Nephron (organoid): Measurements from ENCODE around the gene FGFR3.

Experiments used
- H3K27ac Mint-ChIP-seq, 3 experiments: 2 replicates each; pipeline ENCODE4 v1.8.0; 2020; ENCODE audit warnings: mixed read lengths in 3 of 3, mild to moderate bottlenecking in 2 of 3, moderate library complexity in 1 of 3
- H3K27me3 Mint-ChIP-seq: 2 replicates; pipeline ENCODE4 v1.8.0; 2021; ENCODE audit warnings: low read depth, mild to moderate bottlenecking, moderate library complexity, mixed read lengths
- H3K36me3 Mint-ChIP-seq: 2 replicates; pipeline ENCODE4 v1.8.0; 2020; ENCODE audit warnings: low read depth, mixed read lengths
- H3K4me1 Mint-ChIP-seq: 2 replicates; pipeline ENCODE4 v1.8.0; 2020; ENCODE audit warnings: mixed read lengths
- H3K4me3 Mint-ChIP-seq, 3 experiments: 2 replicates each; pipeline ENCODE4 v1.8.0; 2020; ENCODE audit warnings: mild to moderate bottlenecking in 3 of 3, mixed read lengths in 3 of 3, moderate library complexity in 2 of 3
- H3K9me3 Mint-ChIP-seq: 2 replicates; pipeline ENCODE4 v1.8.0; 2020; ENCODE audit warnings: mixed read lengths
- TF ChIP-seq, protein P1 (sequence below), 3 experiments: fragments of 200-600 bp; sonication (generic); IDR thresholded peaks; one replicate each; pipeline ENCODE4 v1.5.0; 2021; ENCODE audit warnings: antibody characterized with exemption in 3 of 3; ENCODE audit not compliant: unreplicated experiment in 3 of 3

Gene FGFR3

GRCh38 chr4:1765409-1766072 is 27.6 kb upstream of the FGFR3 start:
- Mint-ChIP-seq H3K27ac (peak overlapping the region in 1 of 3 experiments; percentile 24), H3K4me1 (peaks cover 5% of the 10 kb centered on the region), H3K9me3 (no peaks in the 10 kb centered on the region), H3K36me3 (no peaks in the 10 kb centered on the region), H3K4me3 (peak overlapping the region in 1 of 3 experiments; percentile 26), H3K27me3 (peaks cover 8% of the 10 kb centered on the region)
- TF ChIP-seq, protein P1, sequence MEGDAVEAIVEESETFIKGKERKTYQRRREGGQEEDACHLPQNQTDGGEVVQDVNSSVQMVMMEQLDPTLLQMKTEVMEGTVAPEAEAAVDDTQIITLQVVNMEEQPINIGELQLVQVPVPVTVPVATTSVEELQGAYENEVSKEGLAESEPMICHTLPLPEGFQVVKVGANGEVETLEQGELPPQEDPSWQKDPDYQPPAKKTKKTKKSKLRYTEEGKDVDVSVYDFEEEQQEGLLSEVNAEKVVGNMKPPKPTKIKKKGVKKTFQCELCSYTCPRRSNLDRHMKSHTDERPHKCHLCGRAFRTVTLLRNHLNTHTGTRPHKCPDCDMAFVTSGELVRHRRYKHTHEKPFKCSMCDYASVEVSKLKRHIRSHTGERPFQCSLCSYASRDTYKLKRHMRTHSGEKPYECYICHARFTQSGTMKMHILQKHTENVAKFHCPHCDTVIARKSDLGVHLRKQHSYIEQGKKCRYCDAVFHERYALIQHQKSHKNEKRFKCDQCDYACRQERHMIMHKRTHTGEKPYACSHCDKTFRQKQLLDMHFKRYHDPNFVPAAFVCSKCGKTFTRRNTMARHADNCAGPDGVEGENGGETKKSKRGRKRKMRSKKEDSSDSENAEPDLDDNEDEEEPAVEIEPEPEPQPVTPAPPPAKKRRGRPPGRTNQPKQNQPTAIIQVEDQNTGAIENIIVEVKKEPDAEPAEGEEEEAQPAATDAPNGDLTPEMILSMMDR (IDR thresholded peaks at IDR 0.05; ENCODE audit: unreplicated experiment in 3 of 3), result no peak

GRCh38 chr4:1766106-1767060 is 26.7 kb upstream of the FGFR3 start:
- no peaks in the 10 kb centered on the region for H3K9me3 Mint-ChIP-seq
- H3K4me1 Mint-ChIP-seq, result peaks cover 5% of the 10 kb centered on the region
- peaks cover 8% of the 10 kb centered on the region for H3K27me3 Mint-ChIP-seq
- H3K27ac Mint-ChIP-seq, result no peak overlapping the region
- no peaks in the 10 kb centered on the region for H3K36me3 Mint-ChIP-seq
- TF ChIP-seq, protein P1 (IDR thresholded peaks at IDR 0.05; ENCODE audit: unreplicated experiment in 3 of 3), result no peak
- no peak overlapping the region for H3K4me3 Mint-ChIP-seq

DNA sequence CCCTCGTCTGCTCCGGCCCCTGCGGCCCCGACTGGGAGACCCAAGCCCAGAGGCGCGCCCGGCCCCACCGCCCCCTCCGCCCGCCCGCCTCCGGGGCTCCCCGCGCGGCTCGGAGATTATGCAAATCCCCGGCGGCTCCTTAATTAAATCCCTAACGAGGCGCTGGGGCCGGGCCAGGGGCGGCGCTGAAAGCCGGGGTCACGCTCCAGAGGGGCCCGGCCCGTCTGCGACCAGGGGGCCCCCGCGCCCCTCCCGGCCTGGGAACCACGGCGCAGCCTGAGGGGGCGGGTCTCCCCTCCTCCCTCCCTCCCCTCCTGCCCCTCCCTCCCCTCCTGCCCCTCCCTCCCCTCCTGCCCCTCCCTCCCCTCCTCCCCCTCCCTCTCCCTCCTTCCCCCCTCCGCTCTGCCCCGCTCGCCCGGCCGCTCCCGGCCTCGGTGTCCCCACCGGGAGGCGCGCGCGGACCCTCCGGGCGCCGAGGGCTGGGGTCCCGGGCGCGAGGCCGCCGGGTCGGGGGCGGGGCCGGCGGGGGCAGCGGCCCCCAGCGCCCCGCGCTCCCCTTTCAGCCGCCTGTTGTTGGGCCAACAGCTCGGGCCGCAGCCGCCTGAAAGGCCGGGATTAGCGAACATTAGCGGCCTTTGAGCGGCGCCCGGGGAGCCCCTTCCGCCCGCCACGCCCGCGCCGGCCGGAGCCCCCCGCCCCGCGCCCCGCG is 25.9 kb upstream of the FGFR3 start:
- Mint-ChIP-seq H3K4me3 (no peak overlapping the region), H3K36me3 (no peaks in the 10 kb centered on the region)
- TF ChIP-seq, protein P1 (IDR thresholded peaks at IDR 0.05; ENCODE audit: unreplicated experiment in 3 of 3), result no peak

DNA sequence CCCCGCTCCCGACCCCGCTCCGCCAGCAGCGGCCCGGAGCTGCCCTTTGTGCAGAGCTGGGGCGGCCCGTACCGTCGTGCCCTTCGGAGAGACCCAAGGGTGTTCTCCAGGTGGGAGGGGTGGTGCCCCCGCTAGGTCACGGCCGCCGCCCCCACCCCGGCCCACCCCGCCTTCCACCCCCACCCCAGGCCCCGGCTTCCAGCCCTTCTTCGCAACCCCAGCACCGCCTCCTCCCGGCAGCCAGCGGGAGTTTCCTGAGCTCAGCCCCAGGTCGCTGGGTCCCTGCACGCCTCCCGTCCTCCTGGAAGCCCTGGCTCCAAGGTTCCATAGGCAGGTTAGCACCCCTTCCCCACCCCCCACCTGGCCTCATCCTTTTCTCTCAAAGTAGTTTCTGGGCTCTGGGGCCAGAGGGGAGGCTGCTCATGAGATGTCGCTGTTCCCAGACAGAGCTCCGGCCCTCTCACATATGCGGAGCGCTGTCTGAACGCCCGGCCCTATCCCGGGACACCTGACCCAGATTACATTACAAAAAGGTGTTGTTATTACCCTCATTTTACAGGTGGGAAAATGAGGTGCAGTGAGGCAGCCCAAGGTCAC is 25.2 kb upstream of the FGFR3 start:
- Mint-ChIP-seq H3K4me3 (peak overlapping the region; percentile 48 to 78 (median 52)), H3K27ac (peak overlapping the region in 2 of 3 experiments; percentile 76 to 90), H3K36me3 (no peaks in the 10 kb centered on the region), H3K9me3 (no peaks in the 10 kb centered on the region), H3K27me3 (peaks cover 8% of the 10 kb centered on the region), H3K4me1 (peaks cover 5% of the 10 kb centered on the region)
- TF ChIP-seq, protein P1 (IDR thresholded peaks at IDR 0.05; ENCODE audit: unreplicated experiment in 3 of 3), result peak; percentile 30 to 43 (median 38)

More for the DNA sequence above, 25.9 kb upstream of the FGFR3 start:
- H3K9me3 Mint-ChIP-seq, result no peaks in the 10 kb centered on the region
- H3K27ac Mint-ChIP-seq, result no peak overlapping the region
- peaks cover 8% of the 10 kb centered on the region for H3K27me3 Mint-ChIP-seq
- peaks cover 5% of the 10 kb centered on the region for H3K4me1 Mint-ChIP-seq

DNA sequence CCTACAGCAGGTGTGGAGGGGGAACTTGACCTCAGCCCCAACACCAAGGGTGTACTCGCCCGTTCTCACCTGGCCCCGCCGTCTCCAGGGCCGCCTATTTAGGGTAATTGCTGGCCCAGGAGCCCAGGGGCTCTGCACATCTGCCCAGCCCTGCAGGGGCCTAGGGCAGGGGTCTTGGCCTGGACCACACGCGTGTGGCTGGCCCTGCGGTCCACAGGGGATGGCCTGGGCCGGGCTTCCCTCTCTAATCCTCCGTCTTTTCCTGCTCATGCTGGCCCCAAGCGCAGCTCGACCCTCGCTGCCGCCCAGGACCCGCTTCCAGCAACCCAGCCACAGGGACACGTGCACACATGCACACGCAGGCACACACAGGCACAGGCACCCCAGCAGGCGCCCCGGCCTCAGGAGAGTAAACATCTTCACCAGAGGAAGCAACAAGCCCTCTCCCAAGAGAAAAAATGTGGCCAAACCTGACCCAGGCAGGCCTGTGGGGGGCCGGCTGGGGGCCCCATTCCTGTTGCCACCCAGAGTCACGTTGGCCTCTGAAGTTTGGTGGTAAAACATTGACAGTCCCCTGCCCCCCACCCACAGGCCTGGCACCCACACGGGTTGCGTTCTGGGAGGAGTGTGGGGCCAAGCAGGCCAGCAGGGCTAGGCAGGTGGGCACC is 24.6 kb upstream of the FGFR3 start:
- H3K27ac Mint-ChIP-seq, result peak overlapping the region; percentile 73 to 90 (median 76)
- peaks cover 5% of the 10 kb centered on the region for H3K4me1 Mint-ChIP-seq
- no peaks in the 10 kb centered on the region for H3K36me3 Mint-ChIP-seq
- H3K4me3 Mint-ChIP-seq, result peak overlapping the region; percentile 72 to 83 (median 83)
- peaks cover 8% of the 10 kb centered on the region for H3K27me3 Mint-ChIP-seq
- TF ChIP-seq, protein P1 (IDR thresholded peaks at IDR 0.05; ENCODE audit: unreplicated experiment in 3 of 3), result no peak
- H3K9me3 Mint-ChIP-seq, result no peaks in the 10 kb centered on the region
